ENCODE measurements around the gene SDK1. TPM values are rescaled to one million over a fixed set of nuclear protein-coding genes. Genes with fewer than 3 reads are reported as not detected.

The SDK1 gene
- total and polyA plus RNA-seq, 2 experiments from 2014 or later = 2.1 to 10.0 TPM

GRCh38 chr7:4113271-4113670, 812.2 kb downstream of the SDK1 start (continued):
- no peak for TF ChIP-seq REST (IDR thresholded peaks at IDR 0.05; ENCODE audit: unreplicated experiment)

- Histone ChIP-seq H3K27ac (ENCODE audit: low read depth) (no peak overlapping the region), H3K4me2 (no peak overlapping the region), H3K36me3 (ENCODE audit: insufficient read depth) (no peaks in the 10 kb centered on the region), H3K27me3 (ENCODE audit: insufficient read depth) (no peaks in the 10 kb centered on the region), H4K20me1 (replicated peaks; ENCODE audit: insufficient read depth) (no peaks in the 10 kb centered on the region), H3K9me2 (ENCODE audit: insufficient read depth) (no peaks in the 10 kb centered on the region), H2AFZ (no peak overlapping the region), H3K79me2 (replicated peaks; ENCODE audit: insufficient read depth) (no peaks in the 10 kb centered on the region), H3K4me3 (no peak overlapping the region), H3K4me1 (ENCODE audit: insufficient read depth) (no peaks in the 10 kb centered on the region), H3F3A (replicated peaks; ENCODE audit: low read depth) (no peaks in the 10 kb centered on the region)
- Mint-ChIP-seq H3K4me1 (peaks cover 5% of the 10 kb centered on the region), H3K27ac (no peak overlapping the region), H3K27me3 (ENCODE audit: insufficient read depth, low read depth, poor library complexity) (peaks cover 6% of the 10 kb centered on the region), H3K4me3 (no peak overlapping the region), H3K9me3 (peaks cover 8% of the 10 kb centered on the region; the same call in 2 of the 3 replicates), H3K36me3 (ENCODE audit: low read depth) (peaks cover 21% of the 10 kb centered on the region; the same call in 2 of the 3 replicates)
- DNase-seq (ENCODE audit: low spot score) = no peak
- no peak for TF ChIP-seq NANOG (IDR thresholded peaks at IDR 0.05; ENCODE audit: borderline replicate concordance)
- TF ChIP-seq STAT1 (IDR thresholded peaks at IDR 0.05; ENCODE audit: unreplicated experiment) = no peak
- TF ChIP-seq, protein P1, sequence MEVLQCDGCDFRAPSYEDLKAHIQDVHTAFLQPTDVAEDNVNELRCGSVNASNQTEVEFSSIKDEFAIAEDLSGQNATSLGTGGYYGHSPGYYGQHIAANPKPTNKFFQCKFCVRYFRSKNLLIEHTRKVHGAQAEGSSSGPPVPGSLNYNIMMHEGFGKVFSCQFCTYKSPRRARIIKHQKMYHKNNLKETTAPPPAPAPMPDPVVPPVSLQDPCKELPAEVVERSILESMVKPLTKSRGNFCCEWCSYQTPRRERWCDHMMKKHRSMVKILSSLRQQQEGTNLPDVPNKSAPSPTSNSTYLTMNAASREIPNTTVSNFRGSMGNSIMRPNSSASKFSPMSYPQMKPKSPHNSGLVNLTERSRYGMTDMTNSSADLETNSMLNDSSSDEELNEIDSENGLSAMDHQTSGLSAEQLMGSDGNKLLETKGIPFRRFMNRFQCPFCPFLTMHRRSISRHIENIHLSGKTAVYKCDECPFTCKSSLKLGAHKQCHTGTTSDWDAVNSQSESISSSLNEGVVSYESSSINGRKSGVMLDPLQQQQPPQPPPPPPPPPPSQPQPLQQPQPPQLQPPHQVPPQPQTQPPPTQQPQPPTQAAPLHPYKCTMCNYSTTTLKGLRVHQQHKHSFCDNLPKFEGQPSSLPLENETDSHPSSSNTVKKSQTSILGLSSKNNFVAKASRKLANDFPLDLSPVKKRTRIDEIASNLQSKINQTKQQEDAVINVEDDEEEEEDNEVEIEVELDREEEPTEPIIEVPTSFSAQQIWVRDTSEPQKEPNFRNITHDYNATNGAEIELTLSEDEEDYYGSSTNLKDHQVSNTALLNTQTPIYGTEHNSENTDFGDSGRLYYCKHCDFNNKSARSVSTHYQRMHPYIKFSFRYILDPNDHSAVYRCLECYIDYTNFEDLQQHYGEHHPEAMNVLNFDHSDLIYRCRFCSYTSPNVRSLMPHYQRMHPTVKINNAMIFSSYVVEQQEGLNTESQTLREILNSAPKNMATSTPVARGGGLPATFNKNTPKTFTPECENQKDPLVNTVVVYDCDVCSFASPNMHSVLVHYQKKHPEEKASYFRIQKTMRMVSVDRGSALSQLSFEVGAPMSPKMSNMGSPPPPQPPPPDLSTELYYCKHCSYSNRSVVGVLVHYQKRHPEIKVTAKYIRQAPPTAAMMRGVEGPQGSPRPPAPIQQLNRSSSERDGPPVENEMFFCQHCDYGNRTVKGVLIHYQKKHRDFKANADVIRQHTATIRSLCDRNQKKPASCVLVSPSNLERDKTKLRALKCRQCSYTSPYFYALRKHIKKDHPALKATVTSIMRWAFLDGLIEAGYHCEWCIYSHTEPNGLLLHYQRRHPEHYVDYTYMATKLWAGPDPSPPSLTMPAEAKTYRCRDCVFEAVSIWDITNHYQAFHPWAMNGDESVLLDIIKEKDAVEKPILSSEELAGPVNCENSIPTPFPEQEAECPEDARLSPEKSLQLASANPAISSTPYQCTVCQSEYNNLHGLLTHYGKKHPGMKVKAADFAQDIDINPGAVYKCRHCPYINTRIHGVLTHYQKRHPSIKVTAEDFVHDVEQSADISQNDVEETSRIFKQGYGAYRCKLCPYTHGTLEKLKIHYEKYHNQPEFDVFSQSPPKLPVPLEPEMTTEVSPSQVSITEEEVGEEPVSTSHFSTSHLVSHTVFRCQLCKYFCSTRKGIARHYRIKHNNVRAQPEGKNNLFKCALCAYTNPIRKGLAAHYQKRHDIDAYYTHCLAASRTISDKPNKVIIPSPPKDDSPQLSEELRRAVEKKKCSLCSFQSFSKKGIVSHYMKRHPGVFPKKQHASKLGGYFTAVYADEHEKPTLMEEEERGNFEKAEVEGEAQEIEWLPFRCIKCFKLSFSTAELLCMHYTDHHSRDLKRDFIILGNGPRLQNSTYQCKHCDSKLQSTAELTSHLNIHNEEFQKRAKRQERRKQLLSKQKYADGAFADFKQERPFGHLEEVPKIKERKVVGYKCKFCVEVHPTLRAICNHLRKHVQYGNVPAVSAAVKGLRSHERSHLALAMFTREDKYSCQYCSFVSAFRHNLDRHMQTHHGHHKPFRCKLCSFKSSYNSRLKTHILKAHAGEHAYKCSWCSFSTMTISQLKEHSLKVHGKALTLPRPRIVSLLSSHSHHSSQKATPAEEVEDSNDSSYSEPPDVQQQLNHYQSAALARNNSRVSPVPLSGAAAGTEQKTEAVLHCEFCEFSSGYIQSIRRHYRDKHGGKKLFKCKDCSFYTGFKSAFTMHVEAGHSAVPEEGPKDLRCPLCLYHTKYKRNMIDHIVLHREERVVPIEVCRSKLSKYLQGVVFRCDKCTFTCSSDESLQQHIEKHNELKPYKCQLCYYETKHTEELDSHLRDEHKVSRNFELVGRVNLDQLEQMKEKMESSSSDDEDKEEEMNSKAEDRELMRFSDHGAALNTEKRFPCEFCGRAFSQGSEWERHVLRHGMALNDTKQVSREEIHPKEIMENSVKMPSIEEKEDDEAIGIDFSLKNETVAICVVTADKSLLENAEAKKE (CRISPR knock-in tag; IDR thresholded peaks at IDR 0.05) = no peak
- no peak for TF ChIP-seq REST (IDR thresholded peaks at IDR 0.05; ENCODE audit: unreplicated experiment)
- TF ChIP-seq JUNB (IDR thresholded peaks at IDR 0.05; ENCODE audit: unreplicated experiment) = no peak
- no peak for TF ChIP-seq ZNF114 (CRISPR knock-in tag; IDR thresholded peaks at IDR 0.05)
- no peak for TF ChIP-seq POLR2AphosphoS5 (IDR thresholded peaks at IDR 0.05; ENCODE audit: low read depth)
- no peak for TF ChIP-seq ZNF331 (CRISPR knock-in tag; IDR thresholded peaks at IDR 0.05; ENCODE audit: low read depth)
- ATAC-seq = no peak
Observed at GRCh38 chr7:4113976-4114375, 812.9 kb downstream of the SDK1 start.

Data from GM23338 (cell line).